PC-9 (cell line): ENCODE data around the gene PHACTR1.

Experiments used
- EZH2 ChIP-seq: fragments of 200-600 bp; sonication (generic); IDR thresholded peaks from 2 replicates; pipeline ENCODE4 v1.8.0; 2017; ENCODE audit warnings: antibody characterized with exemption, low read depth
- TF ChIP-seq, protein P1 (sequence below): fragments of 200-600 bp; sonication (generic); conservative IDR thresholded peaks from 2 replicates; pipeline ENCODE4 v1.6.1; 2017; ENCODE audit warnings: mixed run types, antibody characterized with exemption, mild to moderate bottlenecking, moderate library complexity

GRCh38 chr6:13072686-13073347, 356.2 kb downstream of the PHACTR1 start:
- TF ChIP-seq, protein P1, sequence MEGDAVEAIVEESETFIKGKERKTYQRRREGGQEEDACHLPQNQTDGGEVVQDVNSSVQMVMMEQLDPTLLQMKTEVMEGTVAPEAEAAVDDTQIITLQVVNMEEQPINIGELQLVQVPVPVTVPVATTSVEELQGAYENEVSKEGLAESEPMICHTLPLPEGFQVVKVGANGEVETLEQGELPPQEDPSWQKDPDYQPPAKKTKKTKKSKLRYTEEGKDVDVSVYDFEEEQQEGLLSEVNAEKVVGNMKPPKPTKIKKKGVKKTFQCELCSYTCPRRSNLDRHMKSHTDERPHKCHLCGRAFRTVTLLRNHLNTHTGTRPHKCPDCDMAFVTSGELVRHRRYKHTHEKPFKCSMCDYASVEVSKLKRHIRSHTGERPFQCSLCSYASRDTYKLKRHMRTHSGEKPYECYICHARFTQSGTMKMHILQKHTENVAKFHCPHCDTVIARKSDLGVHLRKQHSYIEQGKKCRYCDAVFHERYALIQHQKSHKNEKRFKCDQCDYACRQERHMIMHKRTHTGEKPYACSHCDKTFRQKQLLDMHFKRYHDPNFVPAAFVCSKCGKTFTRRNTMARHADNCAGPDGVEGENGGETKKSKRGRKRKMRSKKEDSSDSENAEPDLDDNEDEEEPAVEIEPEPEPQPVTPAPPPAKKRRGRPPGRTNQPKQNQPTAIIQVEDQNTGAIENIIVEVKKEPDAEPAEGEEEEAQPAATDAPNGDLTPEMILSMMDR, result no peak
- no peak for TF ChIP-seq EZH2
